ENCODE measurements around the gene TMEM271.

DNA sequence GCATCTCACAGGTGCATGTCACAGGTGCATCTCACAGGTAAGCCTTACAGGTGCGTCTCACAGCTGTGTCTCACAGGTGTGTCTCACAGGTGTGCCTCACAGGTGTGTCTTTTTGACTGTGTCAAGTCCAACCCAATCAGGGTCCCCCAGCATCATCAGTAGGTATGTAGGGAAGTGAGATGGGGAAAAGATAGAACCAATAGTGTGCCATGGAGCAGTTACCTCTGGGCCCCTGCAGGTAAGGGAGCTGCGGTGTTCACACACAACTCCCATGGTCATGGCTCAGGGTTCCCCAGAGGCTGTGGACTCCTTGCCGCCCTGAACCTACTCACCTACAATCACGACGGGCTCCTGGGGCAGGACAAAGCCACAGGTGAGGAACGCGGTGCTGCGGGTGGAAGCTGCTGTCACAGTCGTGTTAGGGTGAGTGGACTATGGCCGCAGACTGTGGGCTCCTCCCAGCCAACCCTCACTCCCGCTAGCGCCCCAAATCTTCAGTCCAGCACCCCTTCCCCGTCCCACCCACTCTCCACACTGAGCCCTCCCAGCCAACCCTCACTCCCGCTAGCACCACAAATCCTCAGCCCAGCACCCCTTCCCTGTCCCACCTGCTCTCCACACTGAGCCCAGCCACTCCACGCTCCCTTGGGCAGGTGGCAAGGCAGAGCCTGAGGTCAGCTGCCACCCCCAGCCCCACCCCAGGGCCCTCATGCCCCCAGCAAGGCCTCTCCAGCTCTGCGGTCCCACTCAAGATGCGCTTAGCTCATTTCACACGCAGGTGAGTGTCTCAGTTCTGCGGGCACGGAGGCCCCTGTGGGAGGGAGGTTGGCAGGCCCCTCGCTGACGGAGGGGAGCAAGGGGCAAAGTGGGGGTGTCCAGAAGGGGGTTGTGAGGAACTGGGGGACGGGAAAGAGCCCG lies 47.2 kb upstream of the TMEM271 start:
- TF ChIP-seq POLR2A (IDR thresholded peaks at IDR 0.05) = no peak
- TF ChIP-seq, protein P1, sequence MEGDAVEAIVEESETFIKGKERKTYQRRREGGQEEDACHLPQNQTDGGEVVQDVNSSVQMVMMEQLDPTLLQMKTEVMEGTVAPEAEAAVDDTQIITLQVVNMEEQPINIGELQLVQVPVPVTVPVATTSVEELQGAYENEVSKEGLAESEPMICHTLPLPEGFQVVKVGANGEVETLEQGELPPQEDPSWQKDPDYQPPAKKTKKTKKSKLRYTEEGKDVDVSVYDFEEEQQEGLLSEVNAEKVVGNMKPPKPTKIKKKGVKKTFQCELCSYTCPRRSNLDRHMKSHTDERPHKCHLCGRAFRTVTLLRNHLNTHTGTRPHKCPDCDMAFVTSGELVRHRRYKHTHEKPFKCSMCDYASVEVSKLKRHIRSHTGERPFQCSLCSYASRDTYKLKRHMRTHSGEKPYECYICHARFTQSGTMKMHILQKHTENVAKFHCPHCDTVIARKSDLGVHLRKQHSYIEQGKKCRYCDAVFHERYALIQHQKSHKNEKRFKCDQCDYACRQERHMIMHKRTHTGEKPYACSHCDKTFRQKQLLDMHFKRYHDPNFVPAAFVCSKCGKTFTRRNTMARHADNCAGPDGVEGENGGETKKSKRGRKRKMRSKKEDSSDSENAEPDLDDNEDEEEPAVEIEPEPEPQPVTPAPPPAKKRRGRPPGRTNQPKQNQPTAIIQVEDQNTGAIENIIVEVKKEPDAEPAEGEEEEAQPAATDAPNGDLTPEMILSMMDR (IDR thresholded peaks at IDR 0.05 in 8 of 11, conservative IDR thresholded peaks at IDR 0.05 in 3 of 11) = no peak
